Calu3 (cell line): ENCODE data around the gene CASK. TPM values are rescaled to one million over a fixed set of nuclear protein-coding genes. Genes with fewer than 3 reads are reported as not detected.

ENCODE experiments used
- BruUV-seq: library from RNA; stranded (reverse); fragments of 400-500 nt; replicated peaks from 2 replicates; lab custom pipeline; 2021; lab: Mats Ljungman, UMichigan
- CTCF ChIA-PET: fragments of 300-600 bp; sonication (Branson Sonifier 250); formaldehyde crosslinking; loops from one replicate; lab custom pipeline; 2022; ENCODE audit warnings: antibody characterized with exemption; lab: Charles Lee
- DNase-seq: peaks from one replicate; pipeline ENCODE4 v3.0.0; 2022
- H3K27ac Mint-ChIP-seq: one replicate; pipeline ENCODE4 v1.8.0; 2022; ENCODE audit warnings: mixed read lengths; ENCODE audit not compliant: unreplicated experiment
- H3K27me3 Mint-ChIP-seq: one replicate; pipeline ENCODE4 v1.8.0; 2022; ENCODE audit warnings: mixed read lengths; ENCODE audit not compliant: unreplicated experiment
- H3K36me3 Mint-ChIP-seq: one replicate; pipeline ENCODE4 v1.8.0; 2022; ENCODE audit warnings: mild to moderate bottlenecking, moderate library complexity, mixed read lengths; ENCODE audit not compliant: insufficient read depth, unreplicated experiment
- H3K4me1 Mint-ChIP-seq: one replicate; pipeline ENCODE4 v1.8.0; 2022; ENCODE audit warnings: mild to moderate bottlenecking, low read depth, mixed read lengths; ENCODE audit not compliant: unreplicated experiment
- H3K4me3 Mint-ChIP-seq: one replicate; pipeline ENCODE4 v1.8.0; 2022; ENCODE audit warnings: mild to moderate bottlenecking, low read depth, moderate library complexity, mixed read lengths; ENCODE audit not compliant: unreplicated experiment
- H3K9me3 Mint-ChIP-seq: one replicate; pipeline ENCODE4 v1.8.0; 2022; ENCODE audit warnings: low read depth, mixed read lengths; ENCODE audit not compliant: unreplicated experiment
- intact Hi-C: fragments of 100-400 bp; cut with micrococcal nuclease; formaldehyde crosslinking; loops from one replicate; pipeline ENCODE4 v1.10.0; 2022; ENCODE audit not compliant: unreplicated experiment
- total RNA-seq: library from RNA; stranded (reverse); gene quantifications from 2 replicates; pipeline ENCODE4 v1.2.3, GENCODE V29; 2022
- TF ChIP-seq, protein P1 (sequence below): fragments of 200-600 bp; IDR thresholded peaks from one replicate; pipeline ENCODE4 v1.8.0; 2022; ENCODE audit warnings: antibody characterized with exemption; ENCODE audit not compliant: unreplicated experiment

Gene CASK
- total RNA-seq, 1 experiment from 2014 or later, result 157 TPM

DNA sequence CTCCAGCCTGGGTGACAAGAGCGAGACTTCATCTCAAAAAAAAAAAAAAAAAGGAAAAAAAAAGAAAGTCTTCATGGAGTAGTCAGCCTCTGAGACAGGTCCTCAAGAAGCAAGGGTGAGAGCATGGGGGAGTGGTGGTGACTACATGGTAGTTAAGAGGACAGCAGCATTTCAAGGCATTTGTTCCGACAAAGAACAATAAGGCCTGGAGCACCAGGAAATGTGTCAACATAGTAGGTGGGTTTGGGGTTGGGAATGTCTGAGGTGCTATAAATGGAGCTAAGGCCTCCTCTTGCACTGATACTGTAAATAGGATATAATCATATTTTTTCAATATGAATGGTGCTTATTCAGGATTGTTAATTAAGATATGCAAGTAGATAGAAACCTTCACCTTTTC, 165.0 kb downstream of the CASK start:
- Mint-ChIP-seq H3K27ac (no peak overlapping the region), H3K9me3 (no peaks in the 10 kb centered on the region), H3K4me3 (no peak overlapping the region), H3K36me3 (no peaks in the 10 kb centered on the region), H3K4me1 (peaks cover 23% of the 10 kb centered on the region), H3K27me3 (no peaks in the 10 kb centered on the region)
- intact Hi-C loops, result loop anchor here (2.0 kb wide), 1 partner anchor 200 kb away; no protein-coding TSS in a partner anchor
- no TSS peak for BruUV-seq
- CTCF ChIA-PET, result interaction anchor here (0.7 kb wide), 2 partner anchors 439 to 920 kb away, joined by 3 to 6 read pairs; no protein-coding TSS in a partner anchor
- TF ChIP-seq, protein P1, sequence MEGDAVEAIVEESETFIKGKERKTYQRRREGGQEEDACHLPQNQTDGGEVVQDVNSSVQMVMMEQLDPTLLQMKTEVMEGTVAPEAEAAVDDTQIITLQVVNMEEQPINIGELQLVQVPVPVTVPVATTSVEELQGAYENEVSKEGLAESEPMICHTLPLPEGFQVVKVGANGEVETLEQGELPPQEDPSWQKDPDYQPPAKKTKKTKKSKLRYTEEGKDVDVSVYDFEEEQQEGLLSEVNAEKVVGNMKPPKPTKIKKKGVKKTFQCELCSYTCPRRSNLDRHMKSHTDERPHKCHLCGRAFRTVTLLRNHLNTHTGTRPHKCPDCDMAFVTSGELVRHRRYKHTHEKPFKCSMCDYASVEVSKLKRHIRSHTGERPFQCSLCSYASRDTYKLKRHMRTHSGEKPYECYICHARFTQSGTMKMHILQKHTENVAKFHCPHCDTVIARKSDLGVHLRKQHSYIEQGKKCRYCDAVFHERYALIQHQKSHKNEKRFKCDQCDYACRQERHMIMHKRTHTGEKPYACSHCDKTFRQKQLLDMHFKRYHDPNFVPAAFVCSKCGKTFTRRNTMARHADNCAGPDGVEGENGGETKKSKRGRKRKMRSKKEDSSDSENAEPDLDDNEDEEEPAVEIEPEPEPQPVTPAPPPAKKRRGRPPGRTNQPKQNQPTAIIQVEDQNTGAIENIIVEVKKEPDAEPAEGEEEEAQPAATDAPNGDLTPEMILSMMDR, result no peak
- no peak for DNase-seq

DNA sequence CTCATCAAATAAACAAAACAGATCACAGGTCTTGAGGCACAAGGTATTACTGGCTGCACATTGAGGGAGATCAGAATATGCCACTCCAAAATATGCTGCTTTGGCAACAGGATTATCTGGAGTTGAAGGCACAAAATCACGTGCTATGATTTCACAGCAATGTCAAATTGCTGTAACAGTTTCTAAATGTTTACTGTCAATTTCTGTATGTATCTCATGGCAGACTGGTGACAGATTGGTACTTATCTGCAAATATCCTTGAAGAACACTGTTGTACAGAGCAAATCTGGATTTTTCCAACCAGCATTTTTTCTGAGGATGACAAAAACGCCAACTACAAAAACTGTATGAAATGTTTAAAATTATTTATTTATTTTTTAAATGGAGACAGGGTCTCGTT, 172.6 kb downstream of the CASK start:
- CTCF ChIA-PET, result no interaction called here
- Mint-ChIP-seq H3K9me3 (no peaks in the 10 kb centered on the region), H3K27me3 (no peaks in the 10 kb centered on the region), H3K4me3 (no peak overlapping the region), H3K4me1 (no peaks in the 10 kb centered on the region), H3K36me3 (peaks cover 5% of the 10 kb centered on the region), H3K27ac (no peak overlapping the region)
- no TSS peak for BruUV-seq
- no peak for DNase-seq
- intact Hi-C loops, result no loop called here
- TF ChIP-seq, protein P1, result no peak

DNA sequence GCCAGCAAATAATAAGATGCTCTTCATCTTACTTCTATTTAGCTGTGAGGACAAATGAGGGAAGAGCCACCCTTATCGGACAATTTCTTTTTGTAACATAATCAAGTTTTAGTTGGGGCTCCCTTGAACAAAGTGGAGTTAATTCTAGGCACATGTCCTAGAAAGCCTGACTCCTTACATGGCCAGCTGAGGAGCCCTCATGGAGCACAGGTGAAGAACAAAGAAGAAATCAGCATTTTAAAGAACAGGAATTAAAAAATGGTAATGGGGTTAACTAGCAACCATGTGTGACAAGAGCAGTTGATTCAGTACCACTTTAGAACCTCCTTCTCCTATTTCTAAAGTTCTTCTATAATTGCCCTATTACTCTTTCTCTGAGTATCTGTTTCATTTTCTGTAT, 183.5 kb downstream of the CASK start:
- no peaks in the 10 kb centered on the region for H3K27me3 Mint-ChIP-seq
- no peaks in the 10 kb centered on the region for H3K36me3 Mint-ChIP-seq
- intact Hi-C loops, result no loop called here
- H3K4me3 Mint-ChIP-seq, result no peak overlapping the region
- DNase-seq, result no peak
- BruUV-seq, result no TSS peak
- TF ChIP-seq, protein P1, result no peak
- H3K4me1 Mint-ChIP-seq, result peaks cover 7% of the 10 kb centered on the region
- no peaks in the 10 kb centered on the region for H3K9me3 Mint-ChIP-seq
- no peak overlapping the region for H3K27ac Mint-ChIP-seq
- CTCF ChIA-PET, result no interaction called here

DNA sequence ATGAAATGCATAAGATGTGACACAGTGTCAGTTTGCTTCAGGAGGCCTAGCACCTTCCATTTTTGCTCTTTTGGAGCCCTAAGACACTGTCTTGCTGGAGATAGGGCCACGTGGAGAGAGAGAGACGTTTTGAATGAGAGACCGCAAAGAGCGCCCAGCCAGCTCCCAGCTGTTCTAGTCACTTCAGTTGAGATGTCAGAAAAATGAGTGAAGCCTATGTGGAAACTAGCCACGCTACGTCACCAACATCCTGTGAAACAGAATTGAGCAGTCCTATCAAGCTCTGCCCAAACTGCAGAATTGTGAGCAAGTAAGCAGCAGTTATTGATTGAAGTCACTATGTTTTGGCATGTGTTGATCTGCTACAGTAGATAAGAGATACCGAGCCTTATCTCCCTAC, 186.3 kb downstream of the CASK start:
- Mint-ChIP-seq H3K27me3 (no peaks in the 10 kb centered on the region), H3K27ac (no peak overlapping the region), H3K9me3 (no peaks in the 10 kb centered on the region), H3K36me3 (no peaks in the 10 kb centered on the region), H3K4me3 (no peak overlapping the region), H3K4me1 (peaks cover 7% of the 10 kb centered on the region)
- CTCF ChIA-PET, result no interaction called here
- no peak for DNase-seq
- TF ChIP-seq, protein P1, result no peak
- no TSS peak for BruUV-seq
- intact Hi-C loops, result no loop called here
